ENCODE data around the gene MLLT10.

The MLLT10 gene

GRCh38 chr10:21501731-21502347 is 32.2 kb upstream of the MLLT10 start:
- no peak overlapping the region for H3K27ac ChIP-seq (ENCODE audit: low read length)
- H3K27me3 ChIP-seq (ENCODE audit: control insufficient read depth in 1 of 2, insufficient read depth in 2 of 2, low read length in 2 of 2), result no peaks in the 10 kb centered on the region
- H3K9ac ChIP-seq (ENCODE audit: low read length in 2 of 2), result no peak overlapping the region
- no peak overlapping the region for H3K4me3 ChIP-seq (ENCODE audit: low read length in 2 of 2)
- H3K36me3 ChIP-seq (ENCODE audit: control insufficient read depth in 2 of 2, insufficient read depth in 2 of 2, low read length in 2 of 2), result no peaks in the 10 kb centered on the region
- H3K4me1 ChIP-seq (ENCODE audit: control insufficient read depth, insufficient read depth, low read length), result peaks cover 4% of the 10 kb centered on the region
- no peaks in the 10 kb centered on the region for H3K9me3 ChIP-seq (ENCODE audit: control insufficient read depth in 2 of 2, low read length in 2 of 2)

DNA sequence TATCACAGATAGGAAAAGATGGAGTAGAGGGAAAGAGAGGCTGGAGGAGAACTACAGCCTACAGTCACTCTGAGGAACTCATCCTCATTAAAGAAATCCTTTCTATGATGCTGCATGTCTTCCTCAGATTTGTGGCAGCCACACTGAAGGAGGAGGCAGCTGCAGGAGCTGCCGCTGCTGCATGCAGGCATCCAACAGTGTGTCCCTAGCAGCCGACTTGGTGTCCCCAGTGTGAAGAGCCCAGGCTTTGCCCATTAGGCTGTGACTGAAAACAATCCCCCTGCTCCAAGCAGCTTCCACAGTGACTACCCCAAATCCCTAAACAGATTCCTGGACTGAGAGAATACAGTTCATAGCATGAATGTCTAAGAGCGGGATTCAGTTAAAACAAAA is 31.7 kb upstream of the MLLT10 start:
- Histone ChIP-seq H3K9ac (ENCODE audit: low read length in 2 of 2) (no peak overlapping the region), H3K27ac (ENCODE audit: low read length) (no peak overlapping the region), H3K27me3 (ENCODE audit: control insufficient read depth in 1 of 2, insufficient read depth in 2 of 2, low read length in 2 of 2) (no peaks in the 10 kb centered on the region), H3K36me3 (ENCODE audit: control insufficient read depth in 2 of 2, insufficient read depth in 2 of 2, low read length in 2 of 2) (no peaks in the 10 kb centered on the region), H3K4me3 (ENCODE audit: low read length in 2 of 2) (no peak overlapping the region), H3K9me3 (ENCODE audit: control insufficient read depth in 2 of 2, low read length in 2 of 2) (no peaks in the 10 kb centered on the region), H3K4me1 (ENCODE audit: control insufficient read depth, insufficient read depth, low read length) (no peaks in the 10 kb centered on the region)

- Histone ChIP-seq H3K4me1 (ENCODE audit: control insufficient read depth, insufficient read depth, low read length) (no peaks in the 10 kb centered on the region), H3K4me3 (ENCODE audit: low read length in 2 of 2) (no peak overlapping the region), H3K36me3 (ENCODE audit: control insufficient read depth in 2 of 2, insufficient read depth in 2 of 2, low read length in 2 of 2) (no peaks in the 10 kb centered on the region), H3K27me3 (ENCODE audit: control insufficient read depth in 1 of 2, insufficient read depth in 2 of 2, low read length in 2 of 2) (no peaks in the 10 kb centered on the region), H3K9me3 (ENCODE audit: control insufficient read depth in 2 of 2, low read length in 2 of 2) (no peaks in the 10 kb centered on the region), H3K9ac (ENCODE audit: low read length in 2 of 2) (no peak overlapping the region), H3K27ac (ENCODE audit: low read length) (no peak overlapping the region)
Observed at GRCh38 chr10:21503542-21503941, 30.5 kb upstream of the MLLT10 start.

DNA sequence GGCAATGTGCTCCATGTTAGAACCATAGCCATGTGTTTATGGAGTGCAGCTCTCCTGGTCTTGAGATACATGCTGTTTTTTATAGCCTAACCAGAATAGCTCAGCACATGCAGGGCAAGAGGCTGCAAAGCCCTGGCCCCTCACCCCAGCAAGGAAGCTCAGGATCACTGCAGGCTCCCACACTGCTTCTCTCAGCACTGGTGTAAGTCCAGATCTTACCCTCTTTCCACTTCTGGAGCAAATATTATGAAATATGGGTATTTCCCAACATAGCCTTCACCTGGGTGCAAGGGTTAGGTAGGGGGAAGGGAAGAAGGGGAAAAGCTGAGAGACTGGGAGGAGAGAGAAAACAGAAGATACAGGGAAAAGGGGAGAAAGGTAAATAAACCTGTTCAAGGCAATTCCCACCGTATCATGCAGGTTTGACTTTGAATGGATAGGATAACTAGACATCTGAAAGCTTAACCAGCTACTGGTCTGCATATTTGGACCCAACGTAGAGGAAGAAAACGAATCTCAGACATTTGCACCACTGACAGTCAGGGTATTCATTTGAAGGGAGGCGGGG is 28.2 kb upstream of the MLLT10 start:
- Histone ChIP-seq H3K4me1 (ENCODE audit: control insufficient read depth, insufficient read depth, low read length) (peaks cover 4% of the 10 kb centered on the region), H3K27ac (ENCODE audit: low read length) (no peak overlapping the region), H3K27me3 (ENCODE audit: control insufficient read depth in 1 of 2, insufficient read depth in 2 of 2, low read length in 2 of 2) (no peaks in the 10 kb centered on the region), H3K9me3 (ENCODE audit: control insufficient read depth in 2 of 2, low read length in 2 of 2) (no peaks in the 10 kb centered on the region), H3K36me3 (ENCODE audit: control insufficient read depth in 2 of 2, insufficient read depth in 2 of 2, low read length in 2 of 2) (no peaks in the 10 kb centered on the region), H3K4me3 (ENCODE audit: low read length in 2 of 2) (no peak overlapping the region), H3K9ac (ENCODE audit: low read length in 2 of 2) (no peak overlapping the region)

GRCh38 chr10:21506351-21506750 is 27.7 kb upstream of the MLLT10 start:
- Histone ChIP-seq H3K27ac (ENCODE audit: low read length) (no peak overlapping the region), H3K4me1 (ENCODE audit: control insufficient read depth, insufficient read depth, low read length) (peaks cover 4% of the 10 kb centered on the region), H3K9me3 (ENCODE audit: control insufficient read depth in 2 of 2, low read length in 2 of 2) (no peaks in the 10 kb centered on the region), H3K9ac (ENCODE audit: low read length in 2 of 2) (no peak overlapping the region), H3K4me3 (ENCODE audit: low read length in 2 of 2) (no peak overlapping the region), H3K27me3 (ENCODE audit: control insufficient read depth in 1 of 2, insufficient read depth in 2 of 2, low read length in 2 of 2) (no peaks in the 10 kb centered on the region), H3K36me3 (ENCODE audit: control insufficient read depth in 2 of 2, insufficient read depth in 2 of 2, low read length in 2 of 2) (no peaks in the 10 kb centered on the region)

GRCh38 chr10:21507150-21507549 is 26.9 kb upstream of the MLLT10 start:
- Histone ChIP-seq H3K36me3 (ENCODE audit: control insufficient read depth in 2 of 2, insufficient read depth in 2 of 2, low read length in 2 of 2) (no peaks in the 10 kb centered on the region), H3K4me1 (ENCODE audit: control insufficient read depth, insufficient read depth, low read length) (peaks cover 4% of the 10 kb centered on the region), H3K4me3 (ENCODE audit: low read length in 2 of 2) (no peak overlapping the region), H3K27me3 (ENCODE audit: control insufficient read depth in 1 of 2, insufficient read depth in 2 of 2, low read length in 2 of 2) (no peaks in the 10 kb centered on the region), H3K9ac (ENCODE audit: low read length in 2 of 2) (no peak overlapping the region), H3K9me3 (ENCODE audit: control insufficient read depth in 2 of 2, low read length in 2 of 2) (no peaks in the 10 kb centered on the region), H3K27ac (ENCODE audit: low read length) (no peak overlapping the region)

DNA sequence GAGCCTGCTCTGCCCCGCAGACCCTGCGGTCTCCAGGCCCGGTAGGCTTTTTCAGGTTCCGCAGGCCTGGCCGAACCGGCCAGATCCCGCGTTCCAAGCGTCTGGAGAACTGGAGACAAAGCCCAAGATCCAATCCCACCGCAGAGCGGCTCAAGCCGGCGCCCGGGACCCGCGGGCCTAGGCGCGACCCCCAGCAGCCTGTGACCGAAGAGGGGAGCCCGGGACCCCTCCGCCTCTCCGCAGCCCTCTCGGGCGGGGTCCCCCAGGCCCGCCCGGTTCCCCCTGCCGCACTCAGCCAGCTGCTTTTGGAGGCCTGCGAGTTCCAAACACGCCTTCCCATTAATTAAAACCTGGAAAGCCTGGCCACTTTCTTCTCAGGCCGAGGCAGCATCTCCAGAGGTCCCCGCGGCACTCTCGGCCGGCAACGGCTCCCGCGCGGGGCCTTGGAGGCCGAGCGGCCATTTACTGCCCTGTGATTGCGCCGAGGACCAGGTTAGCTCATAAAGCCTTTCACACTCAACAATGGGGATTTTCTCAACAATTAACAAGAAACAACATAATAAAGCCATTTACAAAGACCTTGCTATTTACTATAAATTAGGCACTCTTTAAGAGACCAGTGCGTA is 25.2 kb upstream of the MLLT10 start:
- Histone ChIP-seq H3K27ac (ENCODE audit: low read length) (no peak overlapping the region), H3K4me3 (ENCODE audit: low read length in 2 of 2) (no peak overlapping the region), H3K9ac (ENCODE audit: low read length in 2 of 2) (no peak overlapping the region), H3K36me3 (ENCODE audit: control insufficient read depth in 2 of 2, insufficient read depth in 2 of 2, low read length in 2 of 2) (no peaks in the 10 kb centered on the region), H3K4me1 (ENCODE audit: control insufficient read depth, insufficient read depth, low read length) (peaks cover 4% of the 10 kb centered on the region), H3K27me3 (ENCODE audit: control insufficient read depth in 1 of 2, insufficient read depth in 2 of 2, low read length in 2 of 2) (no peaks in the 10 kb centered on the region), H3K9me3 (ENCODE audit: control insufficient read depth in 2 of 2, low read length in 2 of 2) (no peaks in the 10 kb centered on the region)

DNA sequence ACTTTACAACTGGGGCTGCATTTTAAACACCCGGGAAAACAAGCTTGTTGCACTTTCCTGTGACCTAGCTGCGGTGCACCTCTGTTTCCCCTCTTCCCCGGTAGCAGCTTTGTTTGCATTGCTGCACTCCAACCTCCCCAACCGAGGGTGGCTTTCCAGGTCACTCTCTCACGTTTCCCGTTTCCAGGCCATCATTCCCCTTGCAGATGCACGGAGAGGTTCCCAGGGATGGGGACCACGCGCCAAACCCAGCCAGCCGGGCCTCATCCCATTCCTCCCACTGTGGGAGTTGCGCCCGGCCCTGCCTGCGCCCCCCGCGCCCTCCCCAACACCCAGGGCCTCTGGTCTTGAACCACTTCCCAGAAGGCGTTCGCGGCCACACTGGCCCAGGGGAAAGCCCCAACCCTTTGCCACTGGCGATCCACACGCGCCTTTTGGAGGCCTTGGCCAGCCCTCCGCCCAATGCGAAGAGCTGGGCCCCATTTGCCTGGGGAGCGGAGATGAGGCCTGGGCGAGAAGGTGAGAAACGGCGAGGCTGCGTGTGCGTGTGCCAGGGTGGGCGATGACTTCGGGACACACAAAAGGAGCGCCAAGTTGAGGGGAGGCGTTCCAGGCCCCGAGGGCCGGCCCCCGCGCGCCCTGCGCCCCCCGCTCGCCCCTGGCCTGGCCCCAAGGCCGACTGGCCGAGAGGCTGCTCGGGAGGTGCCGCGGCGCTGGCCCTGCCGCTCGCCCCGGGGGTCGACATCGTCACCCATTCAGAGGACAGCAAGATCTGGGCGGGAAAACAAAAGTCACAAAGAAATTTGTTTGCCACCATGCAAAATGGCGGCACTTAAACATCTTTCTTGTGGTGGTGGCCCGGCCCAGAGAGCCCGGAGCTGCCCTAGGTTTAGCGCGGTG is 24.4 kb upstream of the MLLT10 start:
- peak overlapping the region; percentile 48 to 66 for H3K4me3 ChIP-seq (ENCODE audit: low read length in 2 of 2)
- H3K27me3 ChIP-seq (ENCODE audit: control insufficient read depth in 1 of 2, insufficient read depth in 2 of 2, low read length in 2 of 2), result no peaks in the 10 kb centered on the region
- no peak overlapping the region for H3K27ac ChIP-seq (ENCODE audit: low read length)
- no peaks in the 10 kb centered on the region for H3K9me3 ChIP-seq (ENCODE audit: control insufficient read depth in 2 of 2, low read length in 2 of 2)
- H3K36me3 ChIP-seq (ENCODE audit: control insufficient read depth in 2 of 2, insufficient read depth in 2 of 2, low read length in 2 of 2), result no peaks in the 10 kb centered on the region
- peaks cover 4% of the 10 kb centered on the region for H3K4me1 ChIP-seq (ENCODE audit: control insufficient read depth, insufficient read depth, low read length)
- H3K9ac ChIP-seq (ENCODE audit: low read length in 2 of 2), result peak overlapping the region; percentile 16 to 29

DNA sequence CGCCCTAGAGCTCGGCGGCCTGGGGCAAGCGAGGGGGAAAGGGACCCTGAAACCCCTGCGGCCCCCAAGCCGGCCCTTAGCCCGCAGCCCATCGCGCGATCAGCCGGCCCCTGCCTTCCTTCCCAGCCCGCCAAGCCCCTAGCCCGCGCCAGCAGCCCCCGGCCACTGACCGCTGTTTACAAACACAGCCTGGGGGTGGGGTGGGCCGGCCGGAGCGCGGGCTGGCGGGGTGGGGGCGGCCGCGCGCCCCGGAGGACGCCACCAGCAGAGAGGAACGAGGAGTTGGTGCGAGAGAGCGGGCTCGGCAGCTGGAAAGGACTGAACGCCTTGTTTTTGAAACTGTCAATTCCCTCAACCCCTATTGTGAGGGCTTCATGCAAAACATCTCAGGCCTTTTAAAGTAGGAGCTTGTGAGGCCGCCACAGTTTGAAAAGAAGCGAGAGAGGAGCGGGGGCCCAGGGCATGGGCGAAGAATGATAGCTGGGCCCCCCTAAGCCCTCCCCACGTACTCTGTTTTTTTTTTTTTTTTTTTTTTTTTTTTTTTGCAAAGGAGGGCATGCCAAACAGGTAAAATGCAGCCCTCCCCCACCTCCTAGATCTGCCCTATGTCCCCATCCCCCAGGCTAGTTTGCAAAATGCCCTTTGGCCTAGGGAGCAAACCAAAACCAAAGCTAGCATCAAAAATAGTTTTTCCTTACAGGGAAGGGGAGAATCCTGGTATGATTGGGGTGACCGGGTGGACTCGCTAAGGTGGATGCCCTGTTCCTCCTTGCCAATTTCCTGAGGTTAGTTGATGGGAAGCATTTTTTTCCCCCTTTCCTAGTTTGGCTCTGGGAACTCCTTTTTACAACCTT is 23.6 kb upstream of the MLLT10 start:
- Histone ChIP-seq H3K9ac (ENCODE audit: low read length in 2 of 2) (peak overlapping the region; percentile 16 to 29), H3K4me1 (ENCODE audit: control insufficient read depth, insufficient read depth, low read length) (peaks cover 6% of the 10 kb centered on the region), H3K9me3 (ENCODE audit: control insufficient read depth in 2 of 2, low read length in 2 of 2) (no peaks in the 10 kb centered on the region), H3K4me3 (ENCODE audit: low read length in 2 of 2) (peak overlapping the region; percentile 48 to 66), H3K27me3 (ENCODE audit: control insufficient read depth in 1 of 2, insufficient read depth in 2 of 2, low read length in 2 of 2) (no peaks in the 10 kb centered on the region), H3K27ac (ENCODE audit: low read length) (no peak overlapping the region), H3K36me3 (ENCODE audit: control insufficient read depth in 2 of 2, insufficient read depth in 2 of 2, low read length in 2 of 2) (no peaks in the 10 kb centered on the region)

- Histone ChIP-seq H3K9ac (ENCODE audit: low read length in 2 of 2) (no peak overlapping the region), H3K4me3 (ENCODE audit: low read length in 2 of 2) (no peak overlapping the region), H3K9me3 (ENCODE audit: control insufficient read depth in 2 of 2, low read length in 2 of 2) (no peaks in the 10 kb centered on the region), H3K27ac (ENCODE audit: low read length) (no peak overlapping the region), H3K27me3 (ENCODE audit: control insufficient read depth in 1 of 2, insufficient read depth in 2 of 2, low read length in 2 of 2) (no peaks in the 10 kb centered on the region), H3K36me3 (ENCODE audit: control insufficient read depth in 2 of 2, insufficient read depth in 2 of 2, low read length in 2 of 2) (no peaks in the 10 kb centered on the region), H3K4me1 (ENCODE audit: control insufficient read depth, insufficient read depth, low read length) (peaks cover 9% of the 10 kb centered on the region)
Observed at GRCh38 chr10:21511095-21511570, 22.9 kb upstream of the MLLT10 start.
